ENCODE measurements around the gene KLF3.

- no peak for TF ChIP-seq POLR2A (IDR thresholded peaks at IDR 0.05)
- TF ChIP-seq, protein P1, sequence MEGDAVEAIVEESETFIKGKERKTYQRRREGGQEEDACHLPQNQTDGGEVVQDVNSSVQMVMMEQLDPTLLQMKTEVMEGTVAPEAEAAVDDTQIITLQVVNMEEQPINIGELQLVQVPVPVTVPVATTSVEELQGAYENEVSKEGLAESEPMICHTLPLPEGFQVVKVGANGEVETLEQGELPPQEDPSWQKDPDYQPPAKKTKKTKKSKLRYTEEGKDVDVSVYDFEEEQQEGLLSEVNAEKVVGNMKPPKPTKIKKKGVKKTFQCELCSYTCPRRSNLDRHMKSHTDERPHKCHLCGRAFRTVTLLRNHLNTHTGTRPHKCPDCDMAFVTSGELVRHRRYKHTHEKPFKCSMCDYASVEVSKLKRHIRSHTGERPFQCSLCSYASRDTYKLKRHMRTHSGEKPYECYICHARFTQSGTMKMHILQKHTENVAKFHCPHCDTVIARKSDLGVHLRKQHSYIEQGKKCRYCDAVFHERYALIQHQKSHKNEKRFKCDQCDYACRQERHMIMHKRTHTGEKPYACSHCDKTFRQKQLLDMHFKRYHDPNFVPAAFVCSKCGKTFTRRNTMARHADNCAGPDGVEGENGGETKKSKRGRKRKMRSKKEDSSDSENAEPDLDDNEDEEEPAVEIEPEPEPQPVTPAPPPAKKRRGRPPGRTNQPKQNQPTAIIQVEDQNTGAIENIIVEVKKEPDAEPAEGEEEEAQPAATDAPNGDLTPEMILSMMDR (IDR thresholded peaks at IDR 0.05), result no peak
Observed at GRCh38 chr4:38670109-38670901, 6.3 kb downstream of the KLF3 start.
